IPS-20b (cell line): Measurements from ENCODE around the gene PPARG.
"Not testable (repeated sequence)": the region's sequence is repeated elsewhere in the genome, so short reads cannot be mapped to it uniquely, and the experiment has no call there.

Experiments
- H3K27ac ChIP-seq: one replicate; pipeline ENCODE4 v1.5.1; 2013; ENCODE audit warnings: low read length
- H3K27me3 ChIP-seq: 2 replicates; pipeline ENCODE4 v1.6.1; 2013; ENCODE audit warnings: mild to moderate bottlenecking, low read length, inconsistent platforms; ENCODE audit not compliant: insufficient read depth
- H3K36me3 ChIP-seq: 2 replicates; pipeline ENCODE4 v1.6.1; 2013; ENCODE audit warnings: low read depth, mild to moderate bottlenecking, inconsistent platforms, low read length, moderate library complexity; ENCODE audit not compliant: insufficient read depth
- H3K4me1 ChIP-seq: 2 replicates; pipeline ENCODE4 v1.6.1; 2013; ENCODE audit warnings: mild to moderate bottlenecking, control low read depth, inconsistent platforms, low read length, moderate library complexity; ENCODE audit not compliant: insufficient read depth
- H3K4me3 ChIP-seq: 2 replicates; pipeline ENCODE4 v1.5.1; 2013; ENCODE audit warnings: mild to moderate bottlenecking, low read length, inconsistent platforms
- H3K9ac ChIP-seq: 2 replicates; pipeline ENCODE4 v1.6.1; 2013; ENCODE audit warnings: low read depth, mild to moderate bottlenecking, inconsistent platforms, low read length, moderate library complexity
- H3K9me3 ChIP-seq: 2 replicates; pipeline ENCODE4 v1.6.1; 2013; ENCODE audit warnings: mild to moderate bottlenecking, low read depth, low read length, inconsistent platforms; ENCODE audit not compliant: insufficient read depth

Gene PPARG

DNA sequence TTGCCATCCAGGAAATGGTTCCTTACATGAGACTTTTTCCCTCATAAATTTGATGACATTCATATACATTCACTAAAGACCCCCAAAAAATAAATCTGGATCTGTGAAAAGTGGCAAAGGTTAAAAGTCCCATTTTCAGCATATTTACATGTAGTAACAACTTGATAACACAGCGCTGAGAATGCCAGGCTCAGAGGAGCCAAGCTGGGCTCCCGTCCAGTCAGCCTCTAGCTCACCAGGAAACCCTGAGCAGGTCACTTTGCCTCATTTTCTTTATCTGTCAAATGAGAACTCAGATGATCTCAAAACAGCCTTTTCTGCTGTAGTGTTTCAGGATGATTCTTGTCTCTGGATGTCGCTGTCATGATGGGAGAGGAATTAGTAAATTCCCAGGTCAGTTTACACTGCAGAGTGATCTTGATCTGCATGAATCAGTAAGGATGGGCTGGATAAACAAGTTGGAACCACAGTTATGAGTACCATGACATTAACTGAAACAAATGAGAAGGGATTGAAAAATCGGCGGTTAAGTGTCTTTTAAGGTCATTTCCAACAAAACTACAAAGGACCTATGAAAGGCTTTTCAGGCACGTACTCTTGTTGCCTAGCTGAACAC lies 82.8 kb downstream of the PPARG start:
- Histone ChIP-seq H3K27ac (no peak overlapping the region), H3K9ac (no peak overlapping the region), H3K9me3 (peaks cover 3% of the 10 kb centered on the region; the same call in 1 of the 2 replicates), H3K4me3 (no peak overlapping the region), H3K36me3 (no peaks in the 10 kb centered on the region), H3K4me1 (no peaks in the 10 kb centered on the region), H3K27me3 (no peaks in the 10 kb centered on the region)

DNA sequence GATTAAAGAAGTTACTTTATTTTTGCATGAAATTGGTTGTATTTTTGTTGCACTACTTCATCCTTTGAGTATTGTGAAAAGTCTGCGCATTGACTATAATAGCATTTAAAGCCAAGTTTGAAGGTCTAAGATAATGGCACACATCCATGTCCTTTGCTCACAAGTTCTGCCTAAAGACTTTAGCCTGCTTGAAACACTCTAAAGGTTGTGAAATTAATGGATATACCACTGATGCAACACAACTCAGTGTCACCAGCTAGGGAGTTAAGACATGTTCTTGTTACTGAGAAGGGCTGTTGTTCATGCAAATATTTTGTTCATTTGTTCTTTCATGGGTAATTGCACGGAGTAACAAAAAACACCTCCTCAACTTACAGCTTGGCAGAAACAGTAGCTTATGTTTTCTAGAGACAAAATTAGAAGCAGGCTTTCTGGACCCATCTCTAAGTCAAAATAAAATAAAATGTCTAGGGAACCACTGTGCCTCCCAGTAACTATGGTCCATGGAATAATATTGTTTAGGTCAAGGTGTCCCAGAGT lies 83.9 kb downstream of the PPARG start:
- H3K4me3 ChIP-seq, result no peak overlapping the region

GRCh38 chr3:12375572-12375971 lies 86.7 kb downstream of the PPARG start:
- Histone ChIP-seq H3K4me1 (no peaks in the 10 kb centered on the region), H3K9me3 (no peaks in the 10 kb centered on the region), H3K4me3 (no peak overlapping the region), H3K36me3 (no peaks in the 10 kb centered on the region), H3K27me3 (no peaks in the 10 kb centered on the region), H3K9ac (no peak overlapping the region), H3K27ac (no peak overlapping the region)

More for the DNA sequence above, 83.9 kb downstream of the PPARG start:
- no peaks in the 10 kb centered on the region for H3K9me3 ChIP-seq
- no peaks in the 10 kb centered on the region for H3K36me3 ChIP-seq
- no peak overlapping the region for H3K9ac ChIP-seq
- no peak overlapping the region for H3K27ac ChIP-seq
- H3K27me3 ChIP-seq, result no peaks in the 10 kb centered on the region
- H3K4me1 ChIP-seq, result no peaks in the 10 kb centered on the region

GRCh38 chr3:12379640-12380429 lies 91.0 kb downstream of the PPARG start:
- no peak overlapping the region for H3K27ac ChIP-seq
- no peak overlapping the region for H3K4me3 ChIP-seq
- H3K36me3 ChIP-seq, result no peaks in the 10 kb centered on the region
- H3K27me3 ChIP-seq, result no peaks in the 10 kb centered on the region
- H3K9ac ChIP-seq, result no peak overlapping the region
- H3K9me3 ChIP-seq, result no peaks in the 10 kb centered on the region
- H3K4me1 ChIP-seq, result no peaks in the 10 kb centered on the region

GRCh38 chr3:12380461-12380860 lies 91.6 kb downstream of the PPARG start:
- no peaks in the 10 kb centered on the region for H3K36me3 ChIP-seq
- H3K27me3 ChIP-seq, result no peaks in the 10 kb centered on the region
- no peaks in the 10 kb centered on the region for H3K9me3 ChIP-seq

GRCh38 chr3:12381199-12381598 lies 92.3 kb downstream of the PPARG start:
- Histone ChIP-seq H3K4me3 (no peak overlapping the region), H3K4me1 (no peaks in the 10 kb centered on the region), H3K36me3 (no peaks in the 10 kb centered on the region), H3K27me3 (no peaks in the 10 kb centered on the region), H3K27ac (no peak overlapping the region), H3K9ac (no peak overlapping the region), H3K9me3 (no peaks in the 10 kb centered on the region)

More at GRCh38 chr3:12380461-12380860, 91.6 kb downstream of the PPARG start:
- no peak overlapping the region for H3K9ac ChIP-seq
- H3K4me3 ChIP-seq, result no peak overlapping the region
- H3K4me1 ChIP-seq, result no peaks in the 10 kb centered on the region
- no peak overlapping the region for H3K27ac ChIP-seq

DNA sequence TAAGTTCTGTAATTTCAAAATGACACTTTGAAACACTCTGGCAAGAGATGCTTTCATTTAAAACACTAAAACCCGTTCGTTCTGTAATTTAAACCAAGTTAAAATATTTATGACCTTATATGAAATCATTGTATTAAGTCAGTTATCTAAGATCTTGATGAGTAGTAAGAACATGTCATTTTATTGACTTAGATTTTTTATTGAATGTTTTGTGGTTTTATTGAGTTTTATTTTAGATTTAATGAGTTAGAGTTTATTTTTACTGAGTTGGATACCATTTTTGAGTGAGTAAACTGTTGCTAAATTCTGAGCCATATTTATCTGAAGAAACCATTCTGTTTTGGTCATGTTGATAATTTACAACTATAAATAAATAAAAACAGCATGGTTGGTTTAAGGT lies 94.3 kb downstream of the PPARG start:
- Histone ChIP-seq H3K9me3 (no peaks in the 10 kb centered on the region), H3K36me3 (no peaks in the 10 kb centered on the region), H3K27ac (no peak overlapping the region), H3K9ac (no peak overlapping the region), H3K4me1 (no peaks in the 10 kb centered on the region), H3K27me3 (no peaks in the 10 kb centered on the region), H3K4me3 (no peak overlapping the region)

DNA sequence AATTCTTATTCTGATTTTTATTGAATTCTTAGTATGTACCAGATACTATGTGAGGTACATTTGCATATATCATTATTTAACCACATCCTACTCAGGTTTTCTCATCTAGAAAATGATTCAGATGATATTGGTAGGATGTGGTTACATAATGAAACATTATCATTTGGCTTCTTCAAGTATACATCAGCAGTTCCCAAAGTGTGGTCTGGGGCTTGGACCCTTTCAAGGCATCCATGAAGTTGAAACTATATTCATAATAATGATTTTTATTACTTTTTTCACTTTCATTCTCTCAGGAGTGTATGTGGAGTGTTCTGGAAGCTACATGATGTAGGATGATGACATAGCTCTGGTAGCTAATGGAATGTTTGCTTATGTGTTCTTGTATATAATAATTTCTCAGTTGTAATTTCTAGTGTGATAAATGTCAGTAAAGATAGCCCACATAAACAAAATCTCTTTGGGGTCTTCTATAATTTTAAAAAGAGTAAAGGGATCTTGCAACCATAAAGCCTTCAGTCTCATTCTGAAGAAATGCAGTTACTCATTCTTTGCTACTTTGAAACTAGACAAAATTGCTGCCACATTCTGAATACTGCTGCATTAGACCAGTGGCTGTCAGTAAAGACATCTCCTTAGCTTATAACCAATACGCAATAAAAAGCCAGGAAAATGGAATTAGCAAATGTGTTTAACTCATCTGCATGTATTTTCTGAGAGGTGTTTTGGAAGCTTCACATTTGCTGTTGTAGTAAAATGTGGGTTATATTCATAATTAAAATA lies 95.8 kb downstream of the PPARG start:
- no peaks in the 10 kb centered on the region for H3K9me3 ChIP-seq
- no peak overlapping the region for H3K4me3 ChIP-seq
- H3K36me3 ChIP-seq, result no peaks in the 10 kb centered on the region
- no peak overlapping the region for H3K27ac ChIP-seq
- H3K27me3 ChIP-seq, result no peaks in the 10 kb centered on the region
- H3K9ac ChIP-seq, result no peak overlapping the region
- H3K4me1 ChIP-seq, result no peaks in the 10 kb centered on the region

DNA sequence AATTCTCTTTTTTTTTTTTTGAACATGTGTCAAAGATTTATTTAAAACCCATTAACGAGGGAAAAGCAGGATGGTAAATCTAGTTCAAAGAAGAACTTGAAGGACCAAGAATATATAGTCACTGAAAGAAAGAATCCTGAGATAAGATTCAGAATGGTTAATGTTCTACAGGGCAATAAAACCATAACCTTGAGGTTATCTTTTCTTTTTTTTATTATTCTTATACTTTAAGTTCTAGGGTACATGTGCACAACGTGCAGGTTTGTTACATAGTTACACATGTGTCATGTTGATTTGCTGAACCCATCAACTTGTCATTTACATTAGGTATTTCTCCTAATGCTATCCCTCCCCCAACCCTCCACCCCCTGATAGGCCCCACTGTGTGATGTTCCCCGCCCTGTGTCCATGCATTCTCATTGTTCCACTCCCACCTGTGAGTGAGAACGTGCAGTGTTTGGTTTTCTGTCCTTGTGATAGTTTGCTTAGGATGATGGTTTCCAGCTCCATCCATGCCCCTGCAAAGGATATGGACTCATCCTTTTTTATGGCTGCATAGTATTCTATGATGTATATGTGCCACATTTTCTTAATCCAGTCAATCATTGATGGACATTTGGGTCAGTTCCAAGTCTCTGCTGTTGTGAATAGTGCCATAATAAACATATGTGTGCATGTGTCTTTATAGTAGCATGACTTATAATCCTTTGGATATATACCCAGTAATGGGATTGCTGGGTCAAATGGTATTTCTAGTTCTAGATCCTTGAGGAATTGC lies 97.8 kb downstream of the PPARG start:
- not testable (repeated sequence) for H3K9ac ChIP-seq, H3K4me3 ChIP-seq, H3K4me1 ChIP-seq, H3K27me3 ChIP-seq, H3K27ac ChIP-seq, H3K9me3 ChIP-seq, H3K36me3 ChIP-seq

GRCh38 chr3:12388185-12388584 lies 99.3 kb downstream of the PPARG start:
- H3K36me3 ChIP-seq, result no peaks in the 10 kb centered on the region
- no peak overlapping the region for H3K4me3 ChIP-seq
- no peaks in the 10 kb centered on the region for H3K27me3 ChIP-seq
- H3K9ac ChIP-seq, result no peak overlapping the region
- H3K9me3 ChIP-seq, result no peaks in the 10 kb centered on the region
- H3K4me1 ChIP-seq, result no peaks in the 10 kb centered on the region
- H3K27ac ChIP-seq, result no peak overlapping the region
